OCI-LY3 (cell line): Measurements from ENCODE around the gene TCF12.

Experiments used
- CTCF ChIP-seq: fragments of 200-600, 300-600 bp; sonication (generic); IDR thresholded peaks from 2 replicates; pipeline ENCODE4 v1.5.1; 2014; ENCODE audit warnings: antibody characterized with exemption, low read length, low read depth
- EZH2phosphoT487 ChIP-seq: fragments of 200-600 bp; shearing (Covaris generic); IDR thresholded peaks from 2 replicates; pipeline ENCODE4 v1.6.1; 2018; ENCODE audit warnings: antibody characterized with exemption, mixed run types, low read depth

GRCh38 chr15:57031605-57032004 lies 113.2 kb downstream of the TCF12 start:
- TF ChIP-seq CTCF (no peak), EZH2phosphoT487 (no peak)
